Retinal pigment epithelial cell (primary cell): ENCODE results near the gene INO80C.

ENCODE experiments used
- DNase-seq: peaks from one replicate; pipeline ENCODE4 v3.0.0-alpha.2; 2010; ENCODE audit warnings: low read depth
- H3K4me3 ChIP-seq: 2 replicates; pipeline ENCODE4 v1.5.1; 2011; ENCODE audit warnings: mild to moderate bottlenecking, low read length, control low read depth, moderate library complexity
- TF ChIP-seq, protein P1 (sequence below): conservative IDR thresholded peaks from 2 replicates; pipeline ENCODE4 v1.5.1; 2011; ENCODE audit warnings: low read depth, low read length, control low read depth, inconsistent platforms

Gene INO80C

DNA sequence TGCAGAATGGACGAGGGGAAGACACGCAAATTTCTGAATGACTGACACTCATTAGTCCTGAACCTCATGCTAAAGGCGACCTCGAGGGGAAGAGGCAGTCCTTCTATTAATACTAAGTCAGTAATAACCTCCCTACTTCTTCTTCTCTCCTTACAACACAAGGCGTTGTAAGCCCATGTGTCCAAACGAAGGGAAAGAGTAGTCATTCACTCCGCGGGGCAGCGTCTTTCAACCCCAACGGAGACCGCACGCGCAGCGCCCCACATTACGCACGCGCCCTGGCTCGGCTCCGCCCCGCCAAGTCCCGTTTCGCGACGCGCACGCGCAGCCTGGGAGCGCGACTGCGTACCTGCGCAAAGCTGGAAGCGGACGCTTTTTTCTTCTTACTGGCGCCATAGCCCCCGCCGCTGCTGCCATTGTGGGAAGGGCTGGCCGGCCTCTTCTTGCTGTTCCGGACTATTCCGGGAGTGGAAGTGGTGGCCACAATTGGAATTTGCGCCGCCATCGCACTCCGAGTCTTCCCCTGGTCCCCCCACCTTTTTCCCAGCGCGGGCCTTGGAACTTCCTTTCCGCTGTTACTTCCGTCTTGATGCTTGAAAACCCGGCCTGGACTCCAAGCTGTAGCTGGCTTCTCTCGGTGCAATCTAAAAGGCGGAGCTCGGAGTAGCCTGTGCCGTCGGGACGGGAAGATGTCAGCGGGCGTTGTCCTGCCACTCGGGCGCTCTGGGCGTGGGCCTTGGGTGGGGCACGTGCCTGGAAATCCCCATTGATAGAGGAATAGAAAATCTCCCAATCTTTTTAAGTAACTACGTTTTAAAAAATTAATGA is at the start of gene INO80C:
TSS of gene INO80C (minus strand) at position 591 of the 828 bp plus-strand sequence. CDS start at position 505, 86 bp downstream.
- DNase-seq = no peak
- TF ChIP-seq, protein P1, sequence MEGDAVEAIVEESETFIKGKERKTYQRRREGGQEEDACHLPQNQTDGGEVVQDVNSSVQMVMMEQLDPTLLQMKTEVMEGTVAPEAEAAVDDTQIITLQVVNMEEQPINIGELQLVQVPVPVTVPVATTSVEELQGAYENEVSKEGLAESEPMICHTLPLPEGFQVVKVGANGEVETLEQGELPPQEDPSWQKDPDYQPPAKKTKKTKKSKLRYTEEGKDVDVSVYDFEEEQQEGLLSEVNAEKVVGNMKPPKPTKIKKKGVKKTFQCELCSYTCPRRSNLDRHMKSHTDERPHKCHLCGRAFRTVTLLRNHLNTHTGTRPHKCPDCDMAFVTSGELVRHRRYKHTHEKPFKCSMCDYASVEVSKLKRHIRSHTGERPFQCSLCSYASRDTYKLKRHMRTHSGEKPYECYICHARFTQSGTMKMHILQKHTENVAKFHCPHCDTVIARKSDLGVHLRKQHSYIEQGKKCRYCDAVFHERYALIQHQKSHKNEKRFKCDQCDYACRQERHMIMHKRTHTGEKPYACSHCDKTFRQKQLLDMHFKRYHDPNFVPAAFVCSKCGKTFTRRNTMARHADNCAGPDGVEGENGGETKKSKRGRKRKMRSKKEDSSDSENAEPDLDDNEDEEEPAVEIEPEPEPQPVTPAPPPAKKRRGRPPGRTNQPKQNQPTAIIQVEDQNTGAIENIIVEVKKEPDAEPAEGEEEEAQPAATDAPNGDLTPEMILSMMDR = no peak
- peak within 1 kb of the TSS; percentile 85 for H3K4me3 ChIP-seq

GRCh38 chr18:35547008-35547605 is 49.3 kb upstream of the INO80C start:
- DNase-seq = no peak
- TF ChIP-seq, protein P1 = no peak
- no peak overlapping the region for H3K4me3 ChIP-seq

- TF ChIP-seq, protein P1 = no peak
- DNase-seq = no peak
- H3K4me3 ChIP-seq = no peak overlapping the region
Observed at GRCh38 chr18:35542356-35542755, 44.6 kb upstream of the INO80C start.

GRCh38 chr18:35535297-35535696 is 37.5 kb upstream of the INO80C start:
- TF ChIP-seq, protein P1 = no peak
- no peak for DNase-seq
- no peak overlapping the region for H3K4me3 ChIP-seq

- H3K4me3 ChIP-seq = no peak overlapping the region
- TF ChIP-seq, protein P1 = no peak
- no peak for DNase-seq
Observed at GRCh38 chr18:35533916-35534405, 36.2 kb upstream of the INO80C start.

GRCh38 chr18:35528749-35529274 is 31.1 kb upstream of the INO80C start:
- no peak overlapping the region for H3K4me3 ChIP-seq
- no peak for DNase-seq
- TF ChIP-seq, protein P1 = no peak
